Testis (tissue), 3 donors: Measurements from ENCODE around the gene MAP3K4. TPM values are rescaled to one million over a fixed set of nuclear protein-coding genes. Genes with fewer than 3 reads are reported as not detected.
"Not testable (repeated sequence)": the region's sequence is repeated elsewhere in the genome, so short reads cannot be mapped to it uniquely, and the experiment has no call there.

Experiments used
- DNase-seq: peaks from one replicate; pipeline ENCODE4 v3.0.0-alpha.2; 2019
- H3K27ac ChIP-seq, 2 donors: fragments of 200-600 bp; sonication (generic); one replicate each; pipeline ENCODE4 v1.5.1; 2019
- H3K27me3 ChIP-seq: fragments of 200-600 bp; sonication (generic); one replicate; pipeline ENCODE4 v1.5.1; 2019
- H3K36me3 ChIP-seq: fragments of 200-600 bp; sonication (generic); one replicate; pipeline ENCODE4 v1.5.1; 2017; ENCODE audit warnings: low read depth; ENCODE audit errors: missing control alignments
- H3K4me1 ChIP-seq: fragments of 200-600 bp; sonication (generic); one replicate; pipeline ENCODE4 v1.5.1; 2019
- H3K4me3 ChIP-seq, 2 donors: fragments of 200-600 bp; sonication (generic); one replicate each; pipeline ENCODE4 v1.5.1; 2017 to 2019
- H3K9me3 ChIP-seq: fragments of 200-600 bp; sonication (generic); one replicate; pipeline ENCODE4 v1.5.1; 2017
- CTCF ChIP-seq, 3 experiments: fragments of 450-650 bp in 2 of 3; fragments of 200-600 bp in 1 of 3; sonication (generic) in 1 of 3; IDR thresholded peaks; one replicate each; pipeline ENCODE4 v1.5.1; 2016 to 2019; ENCODE audit warnings: antibody characterized with exemption in 3 of 3, mild to moderate bottlenecking in 2 of 3, moderate library complexity in 1 of 3
- POLR2A ChIP-seq: fragments of 450-650 bp; IDR thresholded peaks from one replicate; pipeline ENCODE4 v1.6.1; 2017; ENCODE audit warnings: antibody characterized with exemption, mild to moderate bottlenecking, moderate library complexity
- WGBS, 2 donors: methylation state at CpG; one replicate each; pipeline ENCODE4 v1.1.5; 2018; 5-methylcytosine and 5-hydroxymethylcytosine counted together
- intact Hi-C: fragments of 100-400 bp; cut with DNase I; formaldehyde crosslinking; loops from one replicate; pipeline ENCODE4 v1.15.1; 2023; ENCODE audit warnings: low total_unique reads
- polyA plus RNA-seq: library from polyadenylated mRNA; stranded (reverse); fragments of 350-450 nt; fragmentation: Illumina TruSeq; extraction: RNeasy Lipid Tissue Mini Kit (QIAGEN cat#74804); gene quantifications from one replicate; pipeline ENCODE4 v1.2.3, GENCODE V29; 2014; ENCODE audit warnings: low read depth, low replicate concordance; ENCODE audit not compliant: insufficient read depth
- total RNA-seq, 2 donors: library from RNA; depleted of rRNA; stranded (reverse); fragments of >200 nt; gene quantifications; one replicate each; pipeline ENCODE4 v1.2.3, GENCODE V29; 2016

Gene MAP3K4
- total and polyA plus RNA-seq, 3 donors from 2014 or later = 45.0 to 77.7 (median 65.4) TPM

DNA sequence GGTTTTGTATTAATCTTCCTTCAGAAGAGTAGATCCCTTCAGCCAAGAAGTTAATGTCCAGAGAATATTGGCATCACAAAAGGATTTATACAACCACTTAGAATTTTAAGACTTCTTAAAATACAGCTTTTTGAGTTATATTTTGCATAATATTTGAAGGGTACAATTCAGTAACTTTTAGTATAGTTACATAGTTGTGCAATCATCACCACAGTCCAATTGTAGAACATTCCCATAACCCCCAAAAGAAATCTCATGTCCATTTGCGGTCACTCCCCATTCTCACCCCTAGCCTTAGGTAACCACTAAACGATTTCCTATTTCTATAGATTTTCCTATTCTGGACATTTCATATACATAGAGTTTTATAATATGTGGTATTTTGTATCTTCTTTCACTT, 126.4 kb downstream of the MAP3K4 start:
- H3K4me1 ChIP-seq = no peaks in the 10 kb centered on the region
- no peak for TF ChIP-seq CTCF (IDR thresholded peaks at IDR 0.05)
- no peak for TF ChIP-seq POLR2A
- DNase-seq = no peak
- H3K27me3 ChIP-seq = no peaks in the 10 kb centered on the region
- H3K9me3 ChIP-seq = no peaks in the 10 kb centered on the region
- no peak overlapping the region for H3K27ac ChIP-seq
- intact Hi-C loops = no loop called here
- WGBS, 2 donors = 88 to 97% methylated on average over 2 of the region's 2 CpGs
- no peaks in the 10 kb centered on the region for H3K36me3 ChIP-seq
- H3K4me3 ChIP-seq = no peak overlapping the region

DNA sequence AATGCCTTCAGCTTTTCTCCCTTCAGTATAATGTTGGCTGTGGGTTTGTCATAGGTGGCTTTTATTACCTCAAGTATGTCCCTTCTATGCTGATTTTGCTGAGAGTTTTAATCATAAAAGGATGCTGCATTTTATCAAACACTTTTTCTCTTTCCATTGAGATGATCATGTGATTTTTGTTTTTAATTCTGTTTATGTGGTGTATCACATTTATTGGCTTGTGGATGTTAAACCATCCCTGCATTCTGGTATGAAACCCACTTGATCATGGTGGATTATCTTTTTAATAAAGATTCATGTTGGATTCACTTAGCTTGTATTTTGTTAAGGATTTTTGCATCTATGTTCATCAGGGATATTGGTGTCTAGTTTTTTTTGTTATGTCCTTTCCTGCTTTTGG, 131.8 kb downstream of the MAP3K4 start:
- DNase-seq, H3K27ac ChIP-seq, intact Hi-C loops, H3K36me3 ChIP-seq, H3K4me1 ChIP-seq, H3K4me3 ChIP-seq, H3K27me3 ChIP-seq, H3K9me3 ChIP-seq: not testable (repeated sequence)

- Histone ChIP-seq H3K4me3 (no peak overlapping the region), H3K27ac (no peak overlapping the region), H3K27me3 (no peaks in the 10 kb centered on the region), H3K9me3 (no peaks in the 10 kb centered on the region), H3K36me3 (no peaks in the 10 kb centered on the region), H3K4me1 (no peaks in the 10 kb centered on the region)
- WGBS, 2 donors = 96 to 98% methylated on average over 2 of the region's 2 CpGs
- TF ChIP-seq POLR2A = no peak
- TF ChIP-seq CTCF (IDR thresholded peaks at IDR 0.05) = no peak
- DNase-seq = no peak
- intact Hi-C loops = no loop called here
Measured at GRCh38 chr6:161125591-161125990, 134.0 kb downstream of the MAP3K4 start.

DNA sequence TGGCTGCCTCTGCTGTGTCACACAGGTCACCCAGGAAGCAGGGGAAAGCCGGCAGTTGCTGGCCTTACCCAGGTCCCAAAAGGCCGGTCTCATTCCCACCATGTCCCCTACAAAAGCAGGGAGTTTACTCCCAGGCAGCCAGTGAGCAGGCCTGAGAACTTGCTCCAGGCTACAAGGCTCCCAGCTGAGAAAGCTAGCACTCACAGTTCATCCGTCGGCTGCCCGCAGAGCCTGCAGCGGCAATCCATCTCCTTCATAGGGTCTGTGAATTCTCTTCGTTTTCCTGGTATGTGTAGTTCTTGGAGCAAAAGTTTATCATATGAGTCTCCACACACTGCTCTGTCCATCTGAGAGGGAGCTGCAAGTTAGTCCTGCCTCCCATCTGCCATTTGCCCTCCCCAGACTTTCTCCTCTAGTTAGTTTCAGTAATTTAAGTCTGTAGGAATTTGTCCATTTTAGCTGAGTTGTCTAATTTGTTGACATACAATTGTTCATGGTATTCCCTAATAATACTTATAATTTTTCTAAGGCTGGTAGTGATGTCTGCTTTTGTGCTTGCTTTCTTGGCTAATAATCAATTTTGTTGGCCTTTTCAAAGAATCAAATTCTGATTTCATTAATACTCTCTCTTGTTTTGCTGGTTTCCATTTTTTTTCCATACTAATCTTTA, 135.6 kb downstream of the MAP3K4 start:
- WGBS, 2 donors = 95 to 97% methylated on average over 6 to 7 of the region's 7 CpGs
- Histone ChIP-seq H3K9me3 (no peaks in the 10 kb centered on the region), H3K4me3 (no peak overlapping the region), H3K27me3 (no peaks in the 10 kb centered on the region), H3K36me3 (no peaks in the 10 kb centered on the region), H3K4me1 (no peaks in the 10 kb centered on the region), H3K27ac (no peak overlapping the region)
- TF ChIP-seq CTCF (IDR thresholded peaks at IDR 0.05) = no peak
- TF ChIP-seq POLR2A = no peak
- DNase-seq = no peak
- intact Hi-C loops = no loop called here

- intact Hi-C loops = no loop called here
- Histone ChIP-seq H3K9me3 (no peaks in the 10 kb centered on the region), H3K36me3 (no peaks in the 10 kb centered on the region), H3K27ac (no peak overlapping the region), H3K4me3 (no peak overlapping the region), H3K27me3 (no peaks in the 10 kb centered on the region), H3K4me1 (no peaks in the 10 kb centered on the region)
- no peak for TF ChIP-seq CTCF (IDR thresholded peaks at IDR 0.05)
- TF ChIP-seq POLR2A = no peak
- 94% methylated on average over 2 of the region's 2 CpGs for WGBS, 2 donors
- DNase-seq = no peak
Measured at GRCh38 chr6:161128230-161128629, 136.7 kb downstream of the MAP3K4 start.
